GM21528 (cell line): Measurements from ENCODE around the gene MRFAP1L1.

ENCODE experiments used
- ATAC-seq: cut with Tn5 transposase; IDR thresholded peaks from one replicate; pipeline ENCODE4 v1.9.1; 2021; ENCODE audit warnings: mild to moderate bottlenecking, moderate library complexity; ENCODE audit not compliant: unreplicated experiment, low FRiP score

Gene MRFAP1L1

DNA sequence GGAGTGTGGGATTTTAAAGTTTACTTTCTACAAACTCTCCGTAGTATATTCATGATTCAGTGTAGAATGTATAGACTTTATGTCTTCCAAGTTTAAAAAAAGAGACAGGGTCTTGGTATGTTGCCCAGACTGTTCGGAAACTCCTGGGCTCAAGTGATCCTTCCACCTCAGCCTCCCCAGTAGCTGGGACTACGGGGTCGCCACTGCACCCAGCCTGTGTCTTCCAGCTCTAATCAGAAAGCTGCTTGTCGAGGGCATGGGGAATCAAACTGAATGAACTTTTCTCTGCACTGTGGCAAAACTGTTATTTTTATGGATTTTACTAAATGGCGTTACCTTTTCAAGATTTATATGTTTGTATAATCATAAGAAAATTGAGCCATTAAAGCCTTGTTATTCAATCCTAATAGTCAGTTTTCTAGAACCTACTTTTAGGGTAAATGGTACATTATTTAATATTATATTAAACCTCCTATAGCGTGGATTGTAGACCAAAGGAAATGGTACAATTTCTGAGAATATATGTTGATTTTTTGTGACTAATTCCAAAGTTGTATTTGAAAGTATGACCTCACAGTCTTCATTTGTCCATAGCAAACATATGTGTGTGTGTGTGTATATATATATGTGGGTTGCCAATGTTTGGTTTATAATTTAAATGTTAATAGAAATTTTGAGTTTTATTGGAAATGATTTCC lies 7.4 kb upstream of the MRFAP1L1 start:
- ATAC-seq = no peak

DNA sequence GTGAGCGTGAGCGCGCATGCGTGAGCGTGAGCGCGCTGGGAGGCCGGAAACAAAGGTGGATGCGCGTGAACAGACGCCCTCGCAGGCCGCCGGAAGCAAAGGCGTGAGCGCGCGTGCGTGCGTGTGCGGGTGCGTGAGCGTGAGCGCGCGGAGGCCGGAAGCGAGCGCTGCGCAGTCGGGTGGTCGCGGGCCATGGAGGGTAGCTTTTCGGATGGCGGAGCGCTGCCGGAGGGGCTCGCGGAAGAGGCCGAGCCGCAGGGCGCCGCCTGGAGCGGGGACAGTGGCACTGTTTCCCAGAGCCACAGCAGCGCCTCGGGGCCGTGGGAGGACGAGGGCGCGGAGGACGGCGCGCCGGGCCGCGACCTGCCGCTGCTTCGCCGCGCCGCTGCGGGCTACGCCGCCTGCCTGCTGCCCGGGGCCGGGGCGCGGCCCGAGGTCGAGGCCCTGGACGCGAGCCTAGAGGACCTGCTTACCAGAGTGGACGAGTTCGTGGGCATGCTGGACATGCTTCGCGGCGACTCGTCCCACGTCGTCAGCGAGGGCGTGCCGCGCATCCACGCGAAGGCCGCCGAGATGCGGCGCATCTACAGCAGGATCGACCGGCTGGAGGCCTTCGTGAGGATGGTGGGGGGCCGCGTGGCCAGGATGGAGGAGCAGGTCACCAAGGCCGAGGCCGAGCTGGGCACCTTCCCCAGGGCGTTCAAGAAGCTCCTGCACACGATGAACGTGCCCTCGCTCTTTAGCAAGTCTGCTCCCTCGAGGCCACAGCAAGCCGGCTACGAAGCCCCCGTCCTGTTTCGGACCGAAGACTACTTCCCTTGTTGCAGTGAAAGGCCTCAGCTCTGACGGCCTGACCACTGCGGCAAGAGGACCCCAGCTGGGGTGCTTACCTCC lies 6.6 kb upstream of the MRFAP1L1 start, which contains the start of gene BLOC1S4:
TSS of gene BLOC1S4 (plus strand) at position 157 of the 894 bp plus-strand sequence. CDS start at position 193, 36 bp downstream.
- ATAC-seq = peak; percentile 81

- ATAC-seq = peak; percentile 8
These were observed 6.0 kb upstream of the MRFAP1L1 start for GRCh38 chr4:6715704-6716017.

DNA sequence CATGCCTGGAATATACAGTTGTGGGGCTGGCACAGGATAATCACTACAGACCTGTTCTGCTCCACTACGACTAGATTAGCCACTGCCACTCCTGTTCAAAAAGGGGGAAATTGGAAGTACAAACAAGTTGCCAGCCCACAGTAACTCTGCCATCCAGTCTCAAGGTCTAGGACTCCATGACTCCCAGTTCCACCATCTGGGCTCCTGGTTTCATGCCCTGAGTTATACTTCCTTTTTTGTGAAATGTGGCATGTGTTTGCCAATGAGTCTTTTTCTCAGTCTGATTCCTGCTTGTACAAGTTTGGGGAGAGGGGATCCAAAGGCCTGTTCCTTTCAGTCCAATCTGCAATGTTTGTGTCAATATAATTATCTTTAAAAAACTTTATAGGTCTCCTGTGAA lies 5.3 kb upstream of the MRFAP1L1 start:
- no peak for ATAC-seq

DNA sequence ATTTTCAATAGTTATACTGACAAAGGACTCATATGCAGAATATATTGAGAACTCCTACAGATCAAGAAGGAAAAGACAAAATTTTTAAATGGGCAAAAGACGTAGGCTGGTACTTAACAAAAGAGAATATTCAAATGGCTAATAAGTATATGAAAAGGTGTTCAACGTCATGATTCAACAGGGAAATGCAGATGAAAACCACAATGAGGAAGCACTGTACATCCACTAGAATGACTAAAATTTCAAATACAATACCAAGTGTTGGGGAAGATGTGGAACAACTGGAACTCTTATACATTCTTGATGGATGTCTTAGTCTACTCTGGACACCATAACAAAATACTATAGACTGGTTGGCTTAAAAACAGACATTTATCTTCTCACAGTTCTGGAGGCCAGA lies 1.3 kb upstream of the MRFAP1L1 start:
- no peak for ATAC-seq

- peak; percentile 17 for ATAC-seq
These were observed 617 bp upstream of the MRFAP1L1 start for GRCh38 chr4:6710282-6710681.

GRCh38 chr4:6706173-6706572 lies 3.5 kb downstream of the MRFAP1L1 start:
- ATAC-seq = no peak

DNA sequence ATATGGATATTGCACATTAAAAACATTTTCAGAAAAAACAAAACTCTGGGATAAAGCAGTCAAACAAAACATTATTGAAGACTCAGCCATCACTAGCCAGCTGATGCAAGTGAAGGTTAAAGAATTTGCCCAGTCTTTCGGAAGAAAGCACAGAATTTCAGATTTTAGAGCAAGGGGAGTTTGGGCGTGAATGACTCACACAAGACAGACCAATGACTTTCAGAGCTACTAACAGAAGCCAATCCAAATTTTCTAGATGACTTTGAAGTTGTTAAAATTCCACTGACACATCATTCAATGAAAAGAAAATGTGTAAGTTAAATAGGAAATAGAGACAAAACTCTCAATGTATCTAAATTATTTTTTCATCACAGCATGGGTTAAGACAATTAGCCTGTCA lies 4.0 kb downstream of the MRFAP1L1 start:
- no peak for ATAC-seq

DNA sequence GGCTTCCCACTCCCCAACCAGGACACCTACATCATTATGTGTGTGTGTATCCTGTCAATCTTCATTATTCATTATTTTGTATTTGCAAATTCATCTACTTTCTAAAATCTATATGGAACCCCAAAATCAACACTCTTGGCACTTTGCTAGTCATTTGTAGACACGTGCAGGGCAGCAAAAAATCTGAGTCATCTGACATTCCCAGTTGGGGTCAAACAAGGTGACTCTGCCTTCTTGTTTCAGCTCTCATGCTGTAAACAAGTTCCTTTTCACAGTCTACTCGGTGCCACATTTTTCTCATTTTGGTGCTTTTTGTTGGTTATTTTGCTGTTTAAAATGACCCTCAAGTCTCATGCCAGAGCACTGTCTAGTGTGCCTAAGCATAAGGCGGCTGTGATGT lies 5.9 kb downstream of the MRFAP1L1 start:
- ATAC-seq = no peak

- ATAC-seq = no peak
These were observed 6.9 kb downstream of the MRFAP1L1 start for GRCh38 chr4:6702761-6703160.

DNA sequence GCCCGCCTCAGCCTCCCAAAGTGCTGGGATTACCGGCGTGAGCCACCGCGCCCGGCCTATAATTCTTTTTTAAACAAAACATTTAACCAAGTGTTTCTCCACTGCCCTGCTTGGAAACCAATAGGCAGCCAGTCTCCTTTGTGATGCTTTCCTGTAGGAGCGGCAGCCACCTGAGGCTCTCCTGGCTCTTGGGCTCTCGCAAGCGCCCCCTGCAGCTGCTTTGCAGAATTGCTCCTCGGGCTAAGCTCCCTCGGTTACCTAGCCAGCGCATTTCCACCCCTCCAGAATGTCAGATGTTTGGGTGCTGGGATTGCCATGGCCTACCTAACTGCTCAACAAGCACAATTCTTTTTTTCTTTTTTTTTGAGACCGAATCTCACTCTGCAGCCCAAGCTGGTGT lies 8.3 kb downstream of the MRFAP1L1 start:
- no peak for ATAC-seq

DNA sequence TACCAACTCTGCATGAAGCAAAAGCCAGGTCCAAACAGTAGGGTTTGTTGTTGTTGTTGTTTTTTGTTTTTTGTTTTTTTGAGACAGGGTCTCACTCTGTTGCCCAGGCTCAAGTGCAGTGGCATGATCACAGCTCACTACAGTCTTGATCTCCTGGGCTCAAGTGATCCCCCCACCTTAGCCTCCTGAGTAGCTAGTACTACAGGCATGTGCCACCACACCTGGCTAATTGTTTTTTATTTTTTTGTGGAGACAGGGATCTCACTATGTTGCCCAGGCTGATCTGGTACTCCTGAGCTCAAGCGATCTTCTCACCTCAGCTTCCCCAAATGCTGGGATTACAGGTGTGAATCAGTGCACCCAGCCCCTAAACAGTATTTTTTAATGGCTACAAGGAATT lies 9.8 kb downstream of the MRFAP1L1 start:
- ATAC-seq = no peak

GRCh38 chr4:6699388-6699787 lies 10.3 kb downstream of the MRFAP1L1 start:
- no peak for ATAC-seq

DNA sequence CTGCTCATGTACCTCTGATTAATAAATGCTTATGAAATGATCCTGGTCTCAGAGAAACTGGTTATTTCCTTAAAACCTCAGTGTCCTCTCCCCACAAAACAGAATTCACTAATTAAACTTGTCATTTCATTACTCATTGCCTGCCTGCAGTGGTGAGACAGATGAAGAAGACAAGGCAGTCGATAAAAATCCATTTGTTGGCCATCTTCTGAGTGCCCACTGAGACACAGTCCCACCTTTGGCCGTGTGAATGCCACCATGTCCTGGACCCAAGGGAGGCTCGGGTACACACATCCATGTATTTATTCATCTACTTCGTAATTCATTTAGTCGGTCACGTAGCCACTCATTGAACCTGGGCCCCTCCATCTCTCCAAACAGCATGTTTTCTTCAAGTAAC lies 12.5 kb downstream of the MRFAP1L1 start:
- no peak for ATAC-seq

DNA sequence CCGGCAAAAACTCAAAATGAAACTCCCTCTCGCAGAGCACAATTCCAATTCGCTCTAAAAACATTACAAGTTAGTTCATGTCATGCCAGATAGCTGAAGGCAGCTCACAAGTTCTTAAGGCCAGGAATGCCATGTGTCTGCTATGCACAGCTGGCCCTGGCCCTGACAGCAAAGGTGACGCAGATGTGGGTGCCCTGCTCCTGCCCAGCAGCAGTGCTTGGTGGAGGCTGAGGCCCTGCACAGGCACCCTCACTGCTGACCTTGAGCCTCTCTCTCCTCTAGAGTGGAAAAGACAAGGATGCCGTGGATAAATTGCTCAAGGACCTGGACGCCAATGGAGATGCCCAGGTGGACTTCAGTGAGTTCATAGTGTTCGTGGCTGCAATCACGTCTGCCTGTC lies 13.1 kb downstream of the MRFAP1L1 start:
- no peak for ATAC-seq

DNA sequence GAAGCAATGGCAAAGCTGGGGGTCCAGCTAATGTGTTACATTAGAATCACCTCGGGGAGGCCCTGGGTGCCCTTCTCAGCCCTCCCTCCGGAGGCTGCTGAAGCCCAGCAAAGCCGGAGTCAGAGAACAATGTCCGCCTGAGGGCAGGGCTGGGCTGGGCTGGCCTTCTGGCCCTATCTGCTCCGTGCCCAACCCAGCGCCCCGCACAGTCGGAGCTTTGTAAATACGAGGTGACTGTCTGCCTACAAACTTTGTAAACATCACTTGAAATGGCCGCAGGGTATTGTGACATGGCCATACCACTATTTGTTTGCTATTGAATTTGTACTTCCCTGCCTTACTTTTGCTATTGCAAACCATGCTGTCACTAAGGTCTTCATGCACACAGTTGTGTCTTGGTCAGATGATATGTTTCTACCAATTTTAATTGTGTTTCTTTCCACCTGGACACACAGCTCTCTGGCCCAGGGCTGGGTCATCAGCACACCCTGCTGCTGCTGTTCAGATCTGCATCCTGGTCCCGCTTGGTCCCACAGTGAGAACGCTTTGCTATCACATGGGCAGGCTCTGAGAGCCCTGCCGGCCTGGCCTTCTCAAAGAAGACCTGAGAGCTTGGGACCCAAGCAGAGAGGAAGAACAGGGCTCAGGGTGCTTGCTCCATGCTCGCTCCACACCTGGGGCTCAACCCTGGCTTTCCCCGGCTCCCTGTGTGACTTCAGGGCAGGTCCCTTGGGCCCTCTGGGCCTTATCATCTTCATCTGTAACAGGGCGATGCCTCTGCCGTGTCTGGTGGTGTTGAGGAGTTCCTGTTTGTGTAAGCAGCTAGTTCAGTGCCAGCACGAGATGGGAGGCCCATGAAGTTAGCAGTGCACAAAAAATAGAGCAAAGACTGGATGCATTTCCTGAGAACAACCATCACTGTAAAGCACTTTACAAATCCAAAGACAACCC lies 13.7 kb downstream of the MRFAP1L1 start:
- ATAC-seq = no peak

- no peak for ATAC-seq
These were observed 15.3 kb downstream of the MRFAP1L1 start for GRCh38 chr4:6694177-6694901.

DNA sequence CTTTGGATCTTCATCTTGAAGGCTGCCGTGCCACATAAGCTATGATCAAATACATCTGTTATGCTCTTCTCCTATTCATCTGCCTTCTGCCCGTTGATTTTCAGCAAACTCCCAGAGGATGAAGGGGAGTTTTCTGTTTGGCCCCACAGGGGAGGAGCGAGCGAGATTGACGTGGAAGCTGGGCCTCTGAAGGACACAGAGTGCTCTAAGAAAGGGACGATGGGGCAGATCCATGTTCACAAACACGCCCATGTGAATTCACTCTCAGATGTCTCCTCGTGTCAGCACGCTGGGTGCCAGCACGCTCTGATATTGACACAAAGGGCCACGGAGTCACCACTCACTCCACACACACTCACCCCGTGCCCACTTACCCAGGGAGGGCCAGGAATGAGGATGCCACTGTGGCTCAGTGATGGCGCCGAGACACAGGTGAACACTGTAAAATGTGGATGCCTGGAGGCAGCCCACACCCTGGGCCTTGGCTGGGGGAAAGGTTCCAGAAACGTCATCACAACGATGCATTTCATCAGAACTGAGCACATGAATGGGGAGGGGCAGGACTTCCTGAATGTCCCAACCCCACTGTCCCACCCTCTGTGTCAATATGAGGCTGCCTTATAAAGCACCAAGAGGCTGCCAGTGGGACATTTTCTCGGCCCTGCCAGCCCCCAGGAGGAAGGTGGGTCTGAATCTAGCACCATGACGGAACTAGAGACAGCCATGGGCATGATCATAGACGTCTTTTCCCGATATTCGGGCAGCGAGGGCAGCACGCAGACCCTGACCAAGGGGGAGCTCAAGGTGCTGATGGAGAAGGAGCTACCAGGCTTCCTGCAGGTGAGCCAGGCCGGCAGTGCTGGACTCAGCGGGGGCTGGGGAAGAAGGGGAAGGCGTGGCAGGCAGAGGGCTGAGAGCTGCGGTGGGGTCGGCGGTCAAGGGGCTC lies 16.2 kb downstream of the MRFAP1L1 start, which contains the start of gene S100P:
TSS of gene S100P (plus strand) at position 648 of the 946 bp plus-strand sequence. CDS start at position 703, 55 bp downstream.
- ATAC-seq = no peak

DNA sequence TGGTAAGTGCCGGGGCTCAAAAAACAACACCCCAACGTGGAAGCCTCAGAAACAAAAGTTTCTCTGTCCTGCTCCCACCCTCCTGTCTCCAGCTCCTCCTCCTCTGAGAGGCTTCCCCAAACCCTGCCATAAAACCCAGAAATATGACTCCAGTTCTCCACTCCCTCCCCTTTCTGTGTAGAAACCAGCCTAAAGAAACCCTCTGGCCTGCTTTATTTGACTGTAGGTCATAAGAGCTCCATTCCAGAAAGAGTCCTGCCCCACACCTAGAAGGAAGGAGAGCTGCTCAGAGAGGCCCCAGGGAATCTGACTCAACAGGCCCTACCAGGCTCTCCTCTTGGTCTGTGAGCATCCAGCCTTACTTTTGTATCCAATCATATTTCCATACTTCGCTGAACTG lies 16.9 kb downstream of the MRFAP1L1 start:
- no peak for ATAC-seq
